Activated T-helper 17 cell treated with anti-CD3 and anti-CD28 coated beads, Interleukin-2, amount 50 U/mL, for 72 hours (primary cell): Measurements from ENCODE around the gene OR2V2. TPM values are rescaled to one million over a fixed set of nuclear protein-coding genes. Genes with fewer than 3 reads are reported as not detected.
"Not testable (repeated sequence)": the region's sequence is repeated elsewhere in the genome, so short reads cannot be mapped to it uniquely, and the experiment has no call there.

ENCODE experiments used
- ATAC-seq: fragments of 150-1000 bp; cut with Tn5 transposase; replicated peaks from 2 replicates; pipeline ENCODE4 v1.10.0; 2021; ENCODE audit warnings: mild to moderate bottlenecking, moderate library complexity
- H3K27ac Mint-ChIP-seq: one replicate; pipeline ENCODE4 v1.8.0; 2022; ENCODE audit warnings: mixed read lengths
- H3K27me3 Mint-ChIP-seq: one replicate; pipeline ENCODE4 v1.8.0; 2022; ENCODE audit warnings: mixed read lengths
- H3K36me3 Mint-ChIP-seq: one replicate; pipeline ENCODE4 v1.8.0; 2022; ENCODE audit warnings: low read depth, mild to moderate bottlenecking, mixed read lengths
- H3K4me1 Mint-ChIP-seq: one replicate; pipeline ENCODE4 v1.8.0; 2022; ENCODE audit warnings: mixed read lengths
- H3K4me3 Mint-ChIP-seq: one replicate; pipeline ENCODE4 v1.8.0; 2022; ENCODE audit warnings: mild to moderate bottlenecking, mixed read lengths
- H3K9me3 Mint-ChIP-seq: one replicate; pipeline ENCODE4 v1.8.0; 2022; ENCODE audit warnings: mixed read lengths
- total RNA-seq, 2 donors: library from RNA; stranded (reverse); gene quantifications; one replicate each; pipeline ENCODE4 v1.2.3, GENCODE V29; 2022

Gene OR2V2
- total RNA-seq, 2 donors from 2014 or later: not detected

DNA sequence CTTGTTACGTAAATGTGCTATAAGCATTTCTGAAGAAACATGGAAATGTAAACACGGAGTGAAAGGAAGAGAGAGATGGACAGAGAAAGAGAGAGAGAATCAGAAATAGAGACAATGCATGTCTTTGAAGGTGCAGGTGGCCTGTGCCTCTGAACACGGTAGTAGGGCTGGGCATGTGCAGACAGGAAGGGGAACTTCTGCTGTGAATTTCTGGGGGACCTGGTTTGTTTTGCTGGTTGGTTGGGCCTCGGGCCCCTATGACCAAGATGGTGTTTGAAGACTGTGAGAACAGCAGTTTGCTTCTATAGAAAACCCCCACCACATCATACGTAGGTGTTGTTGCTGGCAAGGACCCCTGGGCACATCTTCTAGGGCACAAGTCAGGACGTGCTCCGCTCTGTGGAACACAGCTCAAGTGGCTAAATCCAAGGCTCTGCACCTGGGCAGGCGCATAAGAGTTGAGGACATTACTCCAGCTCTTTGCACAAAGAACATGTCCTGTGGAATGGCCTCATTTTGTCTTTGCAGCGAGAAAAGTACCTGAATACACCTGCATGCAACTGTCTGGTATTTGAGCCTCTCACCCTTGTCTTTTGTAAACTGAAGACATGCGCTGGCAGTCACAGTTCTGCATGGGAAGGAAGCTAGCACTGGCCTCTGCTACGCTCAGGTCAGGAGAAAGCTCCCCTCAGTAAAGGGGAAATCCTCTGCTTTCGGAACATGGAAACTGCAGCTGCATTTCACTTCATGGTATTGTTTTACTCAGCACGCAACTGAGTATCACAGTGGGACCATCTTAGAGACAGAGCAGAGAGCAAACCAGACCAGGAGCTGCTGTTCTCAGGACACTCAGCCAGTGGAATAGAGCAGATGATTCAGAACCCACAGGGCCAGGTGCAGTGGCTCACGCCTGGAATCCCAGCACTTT, 2.7 kb downstream of the OR2V2 start:
- H3K4me1 Mint-ChIP-seq: peaks cover 5% of the 10 kb centered on the region
- no peak overlapping the region for H3K4me3 Mint-ChIP-seq
- H3K27me3 Mint-ChIP-seq: peaks cover 41% of the 10 kb centered on the region
- H3K9me3 Mint-ChIP-seq: peaks cover 3% of the 10 kb centered on the region
- no peak overlapping the region for H3K27ac Mint-ChIP-seq
- ATAC-seq: no peak
- H3K36me3 Mint-ChIP-seq: no peaks in the 10 kb centered on the region

DNA sequence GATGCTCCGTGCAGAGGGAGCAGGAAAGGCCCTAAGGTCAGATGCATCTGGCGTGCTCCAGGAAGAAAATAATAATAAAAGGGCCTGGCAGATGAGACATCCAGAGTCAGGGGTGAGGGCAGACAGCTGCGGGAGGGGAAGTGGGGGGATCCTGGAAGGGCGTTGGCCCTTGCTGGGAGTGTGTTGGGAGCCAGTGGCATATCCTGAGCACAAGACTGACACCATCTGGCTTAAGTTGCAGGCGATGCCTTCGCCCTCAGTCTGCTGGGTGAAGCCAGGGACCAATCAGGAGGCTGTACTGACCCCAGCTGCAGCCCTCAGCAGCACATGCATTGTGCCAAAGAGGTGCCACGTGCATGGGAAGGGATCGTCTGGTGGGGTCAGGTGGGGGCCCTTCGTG, 3.8 kb downstream of the OR2V2 start:
- ATAC-seq: no peak

DNA sequence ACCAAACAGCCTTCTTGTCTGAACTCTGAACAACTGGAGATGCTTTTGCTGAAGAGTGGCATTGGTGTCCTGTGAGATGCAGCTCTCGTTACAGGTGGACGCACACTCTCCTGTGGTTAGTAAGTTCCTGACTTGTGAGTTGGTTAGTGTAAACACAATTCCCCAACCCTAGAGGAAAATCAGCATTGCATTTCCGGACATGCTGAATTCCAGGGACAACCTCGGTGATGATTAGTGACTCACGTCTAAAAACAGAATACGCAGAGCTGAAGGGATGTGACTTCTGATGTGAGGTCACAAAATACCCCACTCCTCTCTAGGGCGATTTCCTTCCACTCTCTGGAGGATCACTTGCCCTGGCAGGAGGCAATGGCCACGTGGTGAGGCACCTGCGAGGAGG, 5.0 kb downstream of the OR2V2 start:
- no peak overlapping the region for H3K27ac Mint-ChIP-seq
- peaks cover 5% of the 10 kb centered on the region for H3K4me1 Mint-ChIP-seq
- H3K36me3 Mint-ChIP-seq: no peaks in the 10 kb centered on the region
- H3K4me3 Mint-ChIP-seq: no peak overlapping the region
- no peak for ATAC-seq
- H3K9me3 Mint-ChIP-seq: peaks cover 3% of the 10 kb centered on the region
- peaks cover 33% of the 10 kb centered on the region for H3K27me3 Mint-ChIP-seq

More for the DNA sequence above, 3.8 kb downstream of the OR2V2 start:
- Mint-ChIP-seq H3K9me3 (peaks cover 3% of the 10 kb centered on the region), H3K27ac (no peak overlapping the region), H3K36me3 (no peaks in the 10 kb centered on the region), H3K4me1 (peaks cover 5% of the 10 kb centered on the region), H3K4me3 (no peak overlapping the region), H3K27me3 (peaks cover 40% of the 10 kb centered on the region)

GRCh38 chr5:181153814-181154213, 6.4 kb downstream of the OR2V2 start:
- peak; percentile 89 for ATAC-seq
- H3K4me3 Mint-ChIP-seq: peak overlapping the region; percentile 26
- peak overlapping the region; percentile 65 for H3K27ac Mint-ChIP-seq
- H3K9me3 Mint-ChIP-seq: peaks cover 3% of the 10 kb centered on the region
- H3K36me3 Mint-ChIP-seq: no peaks in the 10 kb centered on the region
- H3K4me1 Mint-ChIP-seq: peaks cover 5% of the 10 kb centered on the region
- peaks cover 25% of the 10 kb centered on the region for H3K27me3 Mint-ChIP-seq

GRCh38 chr5:181156758-181157157, 9.4 kb downstream of the OR2V2 start:
- no peak overlapping the region for H3K4me3 Mint-ChIP-seq
- peak overlapping the region; percentile 52 for H3K27ac Mint-ChIP-seq
- no peaks in the 10 kb centered on the region for H3K36me3 Mint-ChIP-seq
- peaks cover 6% of the 10 kb centered on the region for H3K27me3 Mint-ChIP-seq
- ATAC-seq: no peak
- H3K9me3 Mint-ChIP-seq: peaks cover 3% of the 10 kb centered on the region
- peaks cover 10% of the 10 kb centered on the region for H3K4me1 Mint-ChIP-seq

GRCh38 chr5:181158869-181159268, 11.5 kb downstream of the OR2V2 start:
- Mint-ChIP-seq H3K36me3 (no peaks in the 10 kb centered on the region), H3K27me3 (peaks cover 10% of the 10 kb centered on the region), H3K4me1 (peaks cover 9% of the 10 kb centered on the region), H3K9me3 (peaks cover 3% of the 10 kb centered on the region), H3K27ac (peak overlapping the region; percentile 82), H3K4me3 (peak overlapping the region; percentile 71)
- no peak for ATAC-seq

DNA sequence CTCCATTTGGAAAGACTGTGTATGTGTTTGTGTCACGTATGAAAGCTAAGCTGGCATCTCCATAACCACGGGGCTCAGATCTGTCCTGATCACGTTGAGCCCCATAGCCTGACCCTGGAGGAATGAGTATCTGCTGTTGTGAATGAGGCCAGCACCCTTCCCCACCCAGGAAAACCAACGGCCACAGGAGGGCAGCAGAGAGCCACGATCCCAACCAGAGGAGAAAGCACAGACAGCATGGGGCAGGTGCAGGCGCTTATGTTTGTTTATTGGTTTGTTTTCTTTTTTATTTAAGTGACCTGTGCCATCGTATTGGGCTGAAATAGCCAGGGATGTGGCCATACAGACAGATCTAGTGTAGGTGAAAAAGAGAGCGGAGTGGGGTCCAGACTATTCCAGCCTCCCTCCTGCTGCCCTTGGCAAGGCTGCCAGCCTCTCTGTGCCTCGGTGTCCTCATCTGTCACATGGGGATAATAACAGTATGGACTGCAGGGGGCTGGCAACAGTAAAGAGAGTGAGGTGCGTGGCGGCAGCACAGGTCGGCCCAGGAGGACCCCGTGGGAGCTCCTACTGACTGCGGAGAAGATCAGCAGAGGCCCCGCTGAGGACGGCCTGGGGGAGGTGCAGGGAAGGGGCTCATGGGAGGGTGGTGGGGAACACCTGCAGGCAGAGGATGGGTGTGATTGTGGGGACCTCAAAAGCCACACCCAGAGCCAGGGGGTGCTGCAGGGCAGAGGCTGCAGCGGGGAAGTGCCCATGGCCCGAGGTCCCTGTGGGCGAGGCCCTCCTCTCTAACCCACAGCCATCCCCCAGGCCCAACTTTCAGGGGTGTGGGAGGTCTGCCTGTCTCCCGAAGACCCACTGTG, 12.1 kb downstream of the OR2V2 start:
- Mint-ChIP-seq H3K27me3 (peaks cover 11% of the 10 kb centered on the region), H3K4me3 (peak overlapping the region; percentile 71), H3K4me1 (peaks cover 6% of the 10 kb centered on the region), H3K27ac (peak overlapping the region; percentile 82), H3K9me3 (peaks cover 3% of the 10 kb centered on the region), H3K36me3 (no peaks in the 10 kb centered on the region)
- ATAC-seq: peak; percentile 71

- Mint-ChIP-seq H3K4me1 (peaks cover 6% of the 10 kb centered on the region), H3K36me3 (no peaks in the 10 kb centered on the region), H3K9me3 (no peaks in the 10 kb centered on the region), H3K27ac (peak overlapping the region; percentile 61), H3K27me3 (peaks cover 11% of the 10 kb centered on the region), H3K4me3 (peak overlapping the region; percentile 71)
- ATAC-seq: peak; percentile 95
These were observed 12.9 kb downstream of the OR2V2 start for GRCh38 chr5:181160152-181160754.

DNA sequence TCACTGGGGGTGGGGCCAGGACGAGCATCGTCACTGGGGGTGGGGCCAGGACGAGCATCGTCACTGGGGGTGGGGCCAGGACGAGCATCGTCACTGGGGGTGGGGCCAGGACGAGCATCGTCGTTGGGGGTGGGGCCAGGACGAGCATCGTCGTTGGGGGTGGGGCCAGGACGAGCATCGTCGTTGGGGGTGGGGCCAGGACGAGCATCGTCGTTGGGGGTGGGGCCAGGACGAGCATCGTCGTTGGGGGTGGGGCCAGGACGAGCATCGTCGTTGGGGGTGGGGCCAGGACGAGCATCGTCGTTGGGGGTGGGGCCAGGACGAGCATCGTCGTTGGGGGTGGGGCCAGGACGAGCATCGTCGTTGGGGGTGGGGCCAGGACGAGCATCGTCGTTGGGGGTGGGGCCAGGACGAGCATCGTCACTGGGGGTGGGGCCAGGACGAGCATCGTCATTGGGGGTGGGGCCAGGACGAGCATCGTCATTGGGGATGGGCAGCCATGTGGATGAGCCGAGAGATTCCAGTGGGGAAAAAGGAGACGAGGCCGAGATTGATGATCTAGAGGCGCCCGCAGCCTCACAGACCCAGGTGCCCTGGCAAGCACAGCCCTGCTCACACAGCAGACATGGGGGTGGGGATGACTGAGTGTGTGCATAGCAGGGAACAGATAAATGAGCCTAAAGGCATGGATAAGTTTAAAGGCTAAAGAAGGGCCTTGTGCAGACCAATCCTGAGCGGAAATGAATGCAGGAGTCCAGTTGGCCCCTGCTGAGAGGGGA, 13.6 kb downstream of the OR2V2 start:
- H3K36me3 Mint-ChIP-seq, H3K9me3 Mint-ChIP-seq, H3K4me1 Mint-ChIP-seq: not testable (repeated sequence)
- ATAC-seq: peak; percentile 27
- Mint-ChIP-seq H3K27me3 (peaks cover 16% of the 10 kb centered on the region), H3K27ac (peak overlapping the region; percentile 78), H3K4me3 (peak overlapping the region; percentile 78)

DNA sequence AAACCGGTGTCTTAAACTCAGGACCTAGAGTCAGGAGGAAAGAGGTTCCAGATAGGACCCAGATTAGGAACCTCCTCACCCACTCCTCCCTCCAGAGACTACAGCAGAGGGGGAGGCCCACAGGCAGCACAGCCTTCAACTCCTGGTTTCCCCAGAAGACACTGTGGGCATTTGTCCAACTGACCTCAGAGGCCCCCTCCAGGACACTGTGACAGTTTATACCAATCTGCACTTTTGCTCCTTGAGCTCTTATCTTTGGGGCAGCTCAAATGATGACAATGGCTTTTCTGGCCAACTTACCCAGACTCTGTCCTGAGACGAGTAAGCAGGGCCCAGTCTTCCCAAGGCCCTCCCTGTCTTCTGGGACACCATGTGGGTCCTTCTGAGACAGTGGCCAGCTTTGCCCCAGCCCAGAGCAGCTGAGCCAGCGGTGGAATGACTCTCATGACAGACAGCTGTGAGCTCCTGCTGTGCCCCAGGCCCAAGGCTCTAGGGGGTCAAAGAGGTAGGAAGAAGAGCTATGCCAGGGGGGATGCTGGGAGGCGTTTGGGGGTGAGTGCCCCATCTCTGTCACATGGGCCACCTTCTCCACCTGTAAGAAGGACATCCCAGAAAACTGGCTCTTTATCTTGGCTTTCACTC, 14.3 kb downstream of the OR2V2 start:
- no peak for ATAC-seq
- no peaks in the 10 kb centered on the region for H3K9me3 Mint-ChIP-seq
- peak overlapping the region; percentile 78 for H3K4me3 Mint-ChIP-seq
- H3K4me1 Mint-ChIP-seq: peaks cover 6% of the 10 kb centered on the region
- peak overlapping the region; percentile 78 for H3K27ac Mint-ChIP-seq
- peaks cover 20% of the 10 kb centered on the region for H3K27me3 Mint-ChIP-seq
- H3K36me3 Mint-ChIP-seq: no peaks in the 10 kb centered on the region

GRCh38 chr5:181163487-181164075, 16.2 kb downstream of the OR2V2 start:
- no peak overlapping the region for H3K27ac Mint-ChIP-seq
- peaks cover 35% of the 10 kb centered on the region for H3K27me3 Mint-ChIP-seq
- peak overlapping the region; percentile 10 for H3K4me3 Mint-ChIP-seq
- no peaks in the 10 kb centered on the region for H3K9me3 Mint-ChIP-seq
- ATAC-seq: no peak
- no peaks in the 10 kb centered on the region for H3K36me3 Mint-ChIP-seq
- peaks cover 14% of the 10 kb centered on the region for H3K4me1 Mint-ChIP-seq

GRCh38 chr5:181164076-181164952, 16.9 kb downstream of the OR2V2 start:
- Mint-ChIP-seq H3K27me3 (peaks cover 41% of the 10 kb centered on the region), H3K27ac (no peak overlapping the region), H3K4me1 (peaks cover 17% of the 10 kb centered on the region), H3K36me3 (peaks cover 7% of the 10 kb centered on the region), H3K9me3 (no peaks in the 10 kb centered on the region), H3K4me3 (peak overlapping the region; percentile 10)
- ATAC-seq: no peak
